Neural cell (in vitro differentiated cells): ENCODE data around the gene FHIT. TPM values are rescaled to one million over a fixed set of nuclear protein-coding genes. Genes with fewer than 3 reads are reported as not detected.
A peak's percentile ranks its signal among the peaks of the same experiment; 100 is the strongest.
"Not testable (repeated sequence)": the region's sequence is repeated elsewhere in the genome, so short reads cannot be mapped to it uniquely, and the experiment has no call there.

ENCODE experiments used
- H2AFZ ChIP-seq: fragments of 200-600, 300-800 bp; sonication (generic), shearing (Covaris generic); 2 replicates; pipeline ENCODE4 v1.6.0; 2014; ENCODE audit warnings: low read depth, mild to moderate bottlenecking, antibody characterized with exemption, low read length, moderate library complexity
- H3F3A ChIP-seq: fragments of 200-600 bp; shearing (Covaris generic); 2 replicates; pipeline ENCODE4 v1.6.1; 2016; ENCODE audit warnings: mild to moderate bottlenecking, moderate library complexity, mixed read lengths, antibody characterized with exemption, low read length; ENCODE audit not compliant: insufficient read depth, poor library complexity, severe bottlenecking
- H3K27ac ChIP-seq: fragments of 200-600, 300-800 bp; sonication (generic), shearing (Covaris generic); 2 replicates; pipeline ENCODE4 v1.5.1; 2014; ENCODE audit warnings: mild to moderate bottlenecking, low read length, moderate library complexity
- H3K27me3 ChIP-seq: fragments of 300-800, 200-600 bp; sonication (generic), shearing (Covaris generic); 2 replicates; pipeline ENCODE4 v1.6.0; 2014; ENCODE audit warnings: mild to moderate bottlenecking, low read depth, low read length, moderate library complexity; ENCODE audit not compliant: insufficient read depth
- H3K36me3 ChIP-seq: fragments of 300-800, 200-600 bp; sonication (generic), shearing (Covaris generic); 2 replicates; pipeline ENCODE4 v1.5.1; 2014; ENCODE audit warnings: mild to moderate bottlenecking, antibody characterized with exemption, low read length, moderate library complexity; ENCODE audit not compliant: insufficient read depth
- H3K4me2 ChIP-seq: fragments of 300-800, 200-600 bp; sonication (generic), shearing (Covaris generic); 2 replicates; pipeline ENCODE4 v1.6.0; 2014; ENCODE audit warnings: mild to moderate bottlenecking, low read length
- H3K4me3 ChIP-seq: fragments of 300-800, 200-600 bp; sonication (generic), shearing (Covaris generic); 2 replicates; pipeline ENCODE4 v1.5.1; 2014; ENCODE audit warnings: mild to moderate bottlenecking, low read length, moderate library complexity
- H3K79me2 ChIP-seq: fragments of 200-600 bp; shearing (Covaris generic); replicated peaks from 2 replicates; pipeline ENCODE4 v1.6.0; 2014; ENCODE audit warnings: mild to moderate bottlenecking, low read length, moderate library complexity; ENCODE audit not compliant: insufficient read depth
- H3K9ac ChIP-seq: fragments of 300-800, 200-600 bp; sonication (generic), shearing (Covaris generic); 2 replicates; pipeline ENCODE4 v1.6.1; 2016; ENCODE audit warnings: mild to moderate bottlenecking, low read length, mixed read lengths
- H3K9me2 ChIP-seq: fragments of 200-600 bp; shearing (Covaris generic); 2 replicates; pipeline ENCODE4 v1.6.1; 2016; ENCODE audit warnings: mild to moderate bottlenecking, low read length, mixed read lengths; ENCODE audit not compliant: insufficient read depth
- H3K9me3 ChIP-seq: fragments of 200-600, 300-800 bp; sonication (generic), shearing (Covaris generic); 2 replicates; pipeline ENCODE4 v1.6.1; 2016; ENCODE audit warnings: mild to moderate bottlenecking, mixed run types, low read length, moderate library complexity, mixed read lengths
- H4K20me1 ChIP-seq: fragments of 200-600 bp; shearing (Covaris generic); 2 replicates; pipeline ENCODE4 v1.6.1; 2016; ENCODE audit warnings: mild to moderate bottlenecking, mixed run types; ENCODE audit not compliant: insufficient read depth
- EP300 ChIP-seq: fragments of 450-650 bp; conservative IDR thresholded peaks from 2 replicates; pipeline ENCODE4 v1.6.1; 2014; ENCODE audit warnings: antibody characterized with exemption, mild to moderate bottlenecking, moderate library complexity; ENCODE audit not compliant: poor library complexity, severe bottlenecking
- EZH2 ChIP-seq: fragments of 200-600, 300-800 bp; shearing (Covaris generic), sonication (generic); IDR thresholded peaks from 2 replicates; pipeline ENCODE4 v1.6.1; 2014; ENCODE audit warnings: antibody characterized with exemption, low read length, borderline replicate concordance, mild to moderate bottlenecking; ENCODE audit not compliant: insufficient read depth, poor library complexity, severe bottlenecking
- MXI1 ChIP-seq: fragments of 450-650 bp; conservative IDR thresholded peaks from 2 replicates; pipeline ENCODE4 v1.6.1; 2014; ENCODE audit warnings: antibody characterized with exemption, mild to moderate bottlenecking; ENCODE audit not compliant: poor library complexity, severe bottlenecking
- POLR2AphosphoS5 ChIP-seq: IDR thresholded peaks from 2 replicates; pipeline ENCODE4 v1.6.1; 2012
- RAD21 ChIP-seq: fragments of 450-650 bp; conservative IDR thresholded peaks from 2 replicates; pipeline ENCODE4 v1.6.1; 2014; ENCODE audit warnings: antibody characterized with exemption, mild to moderate bottlenecking, moderate library complexity
- SMC3 ChIP-seq: fragments of 450-650 bp; conservative IDR thresholded peaks from 2 replicates; pipeline ENCODE4 v1.6.1; 2014; ENCODE audit warnings: antibody characterized with exemption, mild to moderate bottlenecking, moderate library complexity; ENCODE audit not compliant: poor library complexity
- TAF1 ChIP-seq: IDR thresholded peaks from 2 replicates; pipeline ENCODE4 v1.6.1; 2012; ENCODE audit warnings: low read depth
- polyA plus RNA-seq: library from polyadenylated mRNA; depleted of rRNA; stranded (reverse); fragments of >200 nt; gene quantifications from 2 replicates; pipeline ENCODE4 v1.2.3, GENCODE V29; 2014
- TF ChIP-seq, protein P1 (sequence below): fragments of 450-650 bp; IDR thresholded peaks from 2 replicates; pipeline ENCODE4 v1.5.1; 2014; ENCODE audit warnings: antibody characterized with exemption, mild to moderate bottlenecking, moderate library complexity; ENCODE audit not compliant: poor library complexity, severe bottlenecking
- TF ChIP-seq, protein P2 (sequence below): IDR thresholded peaks from 2 replicates; pipeline ENCODE4 v1.6.1; 2012; ENCODE audit warnings: borderline replicate concordance

FHIT gene
- polyA plus RNA-seq, 1 donor from 2014 or later, result not detected

DNA sequence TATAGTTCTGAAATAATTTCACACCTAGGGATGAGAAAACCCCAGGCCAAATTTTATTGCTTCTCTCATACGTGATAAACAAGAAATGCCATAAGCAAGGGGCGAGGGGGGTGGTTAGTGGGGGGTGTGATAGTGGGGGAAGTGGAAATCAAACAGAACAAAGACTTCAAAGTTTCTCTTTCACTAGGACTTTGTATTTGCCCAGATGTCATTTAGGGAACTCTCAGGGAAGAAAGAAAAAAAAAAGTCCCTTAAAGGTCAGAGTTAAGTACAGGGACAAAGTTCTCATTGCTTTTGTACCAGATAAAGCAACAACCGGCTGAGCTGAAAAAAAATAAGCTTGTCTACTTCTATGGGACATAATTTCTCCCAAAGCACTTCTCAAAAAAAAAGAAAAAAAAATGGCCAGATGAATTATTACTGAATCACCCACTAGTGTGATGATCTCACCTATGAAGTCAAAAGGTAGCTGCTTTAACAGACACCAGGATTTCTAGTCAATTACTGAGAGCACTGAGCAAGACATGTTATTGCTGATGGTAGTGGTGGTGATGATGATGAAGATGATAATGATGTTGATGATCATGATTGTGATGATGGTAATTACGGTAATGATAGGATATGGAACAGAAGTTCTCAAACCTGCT, 56.2 kb downstream of the FHIT start:
- Histone ChIP-seq H3K27ac (no peak overlapping the region), H3F3A (no peaks in the 10 kb centered on the region), H3K36me3 (no peaks in the 10 kb centered on the region), H3K27me3 (no peaks in the 10 kb centered on the region), H3K4me2 (no peak overlapping the region), H2AFZ (no peak overlapping the region), H3K4me3 (no peak overlapping the region), H4K20me1 (no peaks in the 10 kb centered on the region), H3K9me2 (no peaks in the 10 kb centered on the region), H3K9ac (no peak overlapping the region), H3K79me2 (no peaks in the 10 kb centered on the region), H3K9me3 (no peaks in the 10 kb centered on the region)
- TF ChIP-seq EZH2 (no peak), EP300 (no peak), RAD21 (no peak), TAF1 (no peak), POLR2AphosphoS5 (no peak), SMC3 (no peak), MXI1 (no peak)
- TF ChIP-seq, protein P1, sequence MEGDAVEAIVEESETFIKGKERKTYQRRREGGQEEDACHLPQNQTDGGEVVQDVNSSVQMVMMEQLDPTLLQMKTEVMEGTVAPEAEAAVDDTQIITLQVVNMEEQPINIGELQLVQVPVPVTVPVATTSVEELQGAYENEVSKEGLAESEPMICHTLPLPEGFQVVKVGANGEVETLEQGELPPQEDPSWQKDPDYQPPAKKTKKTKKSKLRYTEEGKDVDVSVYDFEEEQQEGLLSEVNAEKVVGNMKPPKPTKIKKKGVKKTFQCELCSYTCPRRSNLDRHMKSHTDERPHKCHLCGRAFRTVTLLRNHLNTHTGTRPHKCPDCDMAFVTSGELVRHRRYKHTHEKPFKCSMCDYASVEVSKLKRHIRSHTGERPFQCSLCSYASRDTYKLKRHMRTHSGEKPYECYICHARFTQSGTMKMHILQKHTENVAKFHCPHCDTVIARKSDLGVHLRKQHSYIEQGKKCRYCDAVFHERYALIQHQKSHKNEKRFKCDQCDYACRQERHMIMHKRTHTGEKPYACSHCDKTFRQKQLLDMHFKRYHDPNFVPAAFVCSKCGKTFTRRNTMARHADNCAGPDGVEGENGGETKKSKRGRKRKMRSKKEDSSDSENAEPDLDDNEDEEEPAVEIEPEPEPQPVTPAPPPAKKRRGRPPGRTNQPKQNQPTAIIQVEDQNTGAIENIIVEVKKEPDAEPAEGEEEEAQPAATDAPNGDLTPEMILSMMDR, result no peak
- TF ChIP-seq, protein P2, sequence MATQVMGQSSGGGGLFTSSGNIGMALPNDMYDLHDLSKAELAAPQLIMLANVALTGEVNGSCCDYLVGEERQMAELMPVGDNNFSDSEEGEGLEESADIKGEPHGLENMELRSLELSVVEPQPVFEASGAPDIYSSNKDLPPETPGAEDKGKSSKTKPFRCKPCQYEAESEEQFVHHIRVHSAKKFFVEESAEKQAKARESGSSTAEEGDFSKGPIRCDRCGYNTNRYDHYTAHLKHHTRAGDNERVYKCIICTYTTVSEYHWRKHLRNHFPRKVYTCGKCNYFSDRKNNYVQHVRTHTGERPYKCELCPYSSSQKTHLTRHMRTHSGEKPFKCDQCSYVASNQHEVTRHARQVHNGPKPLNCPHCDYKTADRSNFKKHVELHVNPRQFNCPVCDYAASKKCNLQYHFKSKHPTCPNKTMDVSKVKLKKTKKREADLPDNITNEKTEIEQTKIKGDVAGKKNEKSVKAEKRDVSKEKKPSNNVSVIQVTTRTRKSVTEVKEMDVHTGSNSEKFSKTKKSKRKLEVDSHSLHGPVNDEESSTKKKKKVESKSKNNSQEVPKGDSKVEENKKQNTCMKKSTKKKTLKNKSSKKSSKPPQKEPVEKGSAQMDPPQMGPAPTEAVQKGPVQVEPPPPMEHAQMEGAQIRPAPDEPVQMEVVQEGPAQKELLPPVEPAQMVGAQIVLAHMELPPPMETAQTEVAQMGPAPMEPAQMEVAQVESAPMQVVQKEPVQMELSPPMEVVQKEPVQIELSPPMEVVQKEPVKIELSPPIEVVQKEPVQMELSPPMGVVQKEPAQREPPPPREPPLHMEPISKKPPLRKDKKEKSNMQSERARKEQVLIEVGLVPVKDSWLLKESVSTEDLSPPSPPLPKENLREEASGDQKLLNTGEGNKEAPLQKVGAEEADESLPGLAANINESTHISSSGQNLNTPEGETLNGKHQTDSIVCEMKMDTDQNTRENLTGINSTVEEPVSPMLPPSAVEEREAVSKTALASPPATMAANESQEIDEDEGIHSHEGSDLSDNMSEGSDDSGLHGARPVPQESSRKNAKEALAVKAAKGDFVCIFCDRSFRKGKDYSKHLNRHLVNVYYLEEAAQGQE, result no peak

DNA sequence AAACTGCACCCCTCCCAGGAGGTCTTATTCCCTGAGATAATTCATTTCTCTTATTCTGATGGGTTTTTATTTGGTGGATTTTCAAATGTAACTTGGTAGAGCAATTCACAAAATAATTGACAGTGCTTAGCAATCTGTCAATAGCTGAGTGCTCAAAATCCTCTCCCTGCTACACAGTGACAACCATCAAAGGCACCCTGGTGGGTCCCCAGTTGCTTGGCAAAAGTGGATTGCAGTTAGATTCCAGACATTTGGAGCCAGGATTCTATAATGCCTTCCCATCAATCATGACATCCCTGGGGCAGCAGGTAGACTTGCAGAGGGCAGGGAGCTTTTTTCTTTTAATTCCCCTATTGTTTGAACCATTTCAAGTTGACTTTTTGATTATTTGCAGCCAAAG, 59.0 kb downstream of the FHIT start:
- H3K79me2 ChIP-seq, result no peaks in the 10 kb centered on the region
- no peaks in the 10 kb centered on the region for H3F3A ChIP-seq
- H4K20me1 ChIP-seq, result no peaks in the 10 kb centered on the region
- no peaks in the 10 kb centered on the region for H3K9me3 ChIP-seq
- H3K27me3 ChIP-seq, result no peaks in the 10 kb centered on the region
- peak overlapping the region; percentile 10 for H3K4me3 ChIP-seq
- peak overlapping the region; percentile 57 for H3K27ac ChIP-seq
- TF ChIP-seq EP300 (peak; percentile 78), RAD21 (peak; percentile 20), SMC3 (no peak), POLR2AphosphoS5 (peak; percentile 52)
- TF ChIP-seq, protein P2, result peak; percentile 87
- H2AFZ ChIP-seq, result no peak overlapping the region
- no peak overlapping the region for H3K9ac ChIP-seq
- no peaks in the 10 kb centered on the region for H3K9me2 ChIP-seq
- no peak overlapping the region for H3K4me2 ChIP-seq
- no peaks in the 10 kb centered on the region for H3K36me3 ChIP-seq

DNA sequence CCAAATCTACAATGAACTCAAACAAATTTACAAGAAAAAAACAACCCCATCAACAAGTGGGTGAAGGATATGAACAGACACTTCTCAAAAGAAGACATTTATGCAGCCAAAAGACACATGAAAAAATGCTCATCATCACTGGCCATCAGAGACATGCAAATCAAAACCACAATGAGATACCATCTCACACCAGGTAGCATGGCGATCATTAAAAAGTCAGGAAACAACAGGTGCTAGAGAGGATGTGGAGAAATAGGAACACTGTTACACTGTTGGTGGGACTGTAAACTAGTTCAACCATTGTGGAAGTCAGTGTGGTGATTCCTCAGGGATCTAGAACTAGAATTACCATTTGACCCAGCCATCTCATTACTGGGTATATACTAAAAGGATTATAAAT, 61.0 kb downstream of the FHIT start:
- not testable (repeated sequence) for H3K4me3 ChIP-seq, H3K27me3 ChIP-seq, H2AFZ ChIP-seq, H4K20me1 ChIP-seq, H3K79me2 ChIP-seq, H3K9me2 ChIP-seq, H3K9me3 ChIP-seq, H3F3A ChIP-seq, H3K4me2 ChIP-seq, H3K9ac ChIP-seq, H3K36me3 ChIP-seq, H3K27ac ChIP-seq
